Activated CD8-positive, alpha-beta memory T cell treated with anti-CD3 and anti-CD28 coated beads, Interleukin-2, amount 50 U/mL, for 48 hours (primary cell): ENCODE results near the gene SLC17A2.

Experiments
- DNase-seq: peaks from one replicate; pipeline ENCODE4 v3.0.0-alpha.2; 2020

Gene SLC17A2

DNA sequence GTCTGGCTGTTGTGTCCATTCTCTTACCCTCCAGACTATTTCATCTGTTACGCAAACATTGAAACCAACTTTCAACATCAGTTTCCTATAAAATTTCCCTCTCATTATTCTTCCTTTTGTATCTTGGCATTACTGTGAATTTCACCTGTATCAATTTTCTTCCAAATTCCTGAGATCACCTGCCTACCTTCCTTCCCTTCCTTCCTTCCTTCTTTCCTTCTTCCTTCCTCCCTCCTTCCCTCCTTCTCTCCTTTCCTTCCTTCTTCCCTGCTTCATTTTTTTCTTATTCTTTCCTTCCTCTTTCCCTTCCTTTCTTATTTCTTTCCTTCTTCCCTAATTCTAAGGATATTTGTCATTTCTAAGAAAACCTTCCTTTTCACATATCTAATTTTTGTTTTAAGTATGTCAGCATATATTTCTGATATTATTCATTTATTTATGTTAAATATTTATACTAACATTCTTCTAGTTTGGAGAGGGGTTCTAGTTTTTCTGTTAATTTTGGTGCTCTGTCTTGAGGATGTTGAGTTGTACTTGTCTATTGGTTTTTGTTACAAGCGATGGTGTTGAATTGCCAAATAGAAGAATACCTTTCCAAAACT is 51.7 kb downstream of the SLC17A2 start:
- DNase-seq = no peak

DNA sequence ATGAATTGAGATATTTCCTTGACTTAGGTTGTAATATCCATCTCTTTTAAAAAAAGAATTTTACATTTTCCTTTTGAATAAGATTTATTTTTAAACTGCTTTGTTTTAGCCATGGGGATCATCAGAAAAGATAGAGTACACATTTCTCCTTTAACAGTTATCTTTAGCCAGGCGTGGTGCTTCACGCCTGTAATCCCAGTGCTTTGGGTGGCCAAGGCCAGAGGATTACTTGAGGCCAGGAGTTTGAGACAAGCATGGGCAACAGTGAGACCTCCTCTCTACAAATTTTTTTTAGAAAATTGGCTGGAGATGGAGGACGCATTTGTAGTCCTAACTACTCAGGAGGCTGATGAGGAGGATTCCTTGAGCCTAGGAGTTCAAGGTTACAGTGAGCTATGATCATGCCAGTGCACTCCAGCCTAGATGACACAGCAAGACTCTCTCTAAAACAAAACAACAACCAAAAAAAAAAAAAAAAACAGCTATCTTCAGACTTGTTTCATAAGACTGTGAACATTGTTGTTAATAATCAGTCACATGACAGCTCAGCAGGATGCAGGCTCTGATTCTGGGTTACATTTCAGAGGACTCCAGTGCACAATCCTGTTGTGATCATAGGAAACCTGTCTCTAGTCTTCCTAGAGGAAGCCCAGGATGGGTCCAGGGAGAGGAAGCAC is 54.4 kb downstream of the SLC17A2 start:
- DNase-seq = no peak

DNA sequence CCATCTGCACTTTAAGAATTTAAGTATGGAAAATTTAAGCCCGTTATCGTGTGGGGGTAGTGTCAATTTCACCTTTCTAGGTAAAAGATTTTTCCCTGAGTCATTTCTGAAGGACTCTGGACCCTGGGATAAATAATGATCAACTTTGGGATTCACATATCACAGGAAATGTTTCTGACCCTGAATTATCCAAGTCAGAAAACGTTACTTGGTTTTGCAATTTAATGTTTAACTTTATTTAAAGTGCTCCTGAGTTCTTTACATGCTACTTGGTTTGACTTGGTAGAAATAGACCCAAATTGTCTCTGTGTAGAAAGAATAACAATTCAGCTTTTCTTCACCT is 55.0 kb downstream of the SLC17A2 start:
- no peak for DNase-seq

DNA sequence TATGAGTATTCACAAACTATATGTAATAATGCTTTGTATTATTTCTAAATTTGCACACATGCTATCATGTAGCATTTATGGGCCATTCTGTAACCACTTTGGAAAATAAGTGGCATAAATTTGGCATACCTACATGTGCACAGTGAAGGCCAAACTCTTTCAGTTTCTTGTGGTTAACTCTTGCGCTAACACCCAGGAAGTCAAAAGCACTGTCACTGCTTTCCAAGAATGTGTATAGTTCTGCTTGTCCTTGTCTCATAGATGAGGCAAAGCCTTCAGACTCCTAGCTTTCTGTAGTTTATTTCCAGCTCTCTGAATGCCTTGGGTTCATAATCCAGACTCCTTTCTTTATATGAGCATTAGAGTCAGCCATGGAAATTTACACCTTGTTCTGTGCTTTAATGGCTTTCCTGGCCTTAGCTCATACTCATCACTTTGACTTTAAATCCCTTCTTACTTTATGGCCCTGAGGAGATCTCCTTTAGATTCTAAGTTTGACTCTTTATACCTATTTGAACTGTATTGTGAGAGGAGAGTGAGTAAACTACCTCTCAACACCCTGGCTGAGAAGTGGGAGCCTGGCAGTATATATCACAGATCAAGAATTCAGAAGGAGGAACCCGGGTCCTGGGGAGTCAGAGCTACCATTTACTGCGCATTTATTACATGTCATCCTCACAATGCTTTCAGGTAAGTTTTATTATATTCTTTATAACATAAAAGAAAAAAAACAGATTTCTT is 55.5 kb downstream of the SLC17A2 start:
- no peak for DNase-seq

DNA sequence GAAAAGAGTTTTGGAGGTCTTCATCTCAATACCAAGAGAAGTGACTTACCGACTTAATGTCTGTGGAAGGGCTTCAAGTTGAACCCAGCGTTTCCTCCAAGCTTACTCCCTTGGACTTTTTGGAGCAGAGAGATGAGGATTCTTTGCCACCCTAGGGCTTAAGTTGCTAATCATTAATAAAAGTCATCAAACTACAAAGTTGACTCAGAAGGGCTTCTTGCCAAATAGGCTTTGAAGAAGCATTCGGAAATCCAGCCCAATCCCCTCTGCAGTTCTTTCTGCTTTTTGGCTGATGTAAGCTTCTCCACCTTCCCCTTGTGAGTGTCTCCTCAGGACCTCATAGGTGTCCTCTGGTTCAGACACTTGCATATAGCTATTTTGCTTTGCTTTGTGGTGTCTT is 56.4 kb downstream of the SLC17A2 start, which contains the start of gene SLC17A3:
SLC17A3 (minus strand) TSS at position 126 of the 400 bp plus-strand sequence. CDS start 5,856 bp downstream, outside the sequence.
- DNase-seq = no peak

DNA sequence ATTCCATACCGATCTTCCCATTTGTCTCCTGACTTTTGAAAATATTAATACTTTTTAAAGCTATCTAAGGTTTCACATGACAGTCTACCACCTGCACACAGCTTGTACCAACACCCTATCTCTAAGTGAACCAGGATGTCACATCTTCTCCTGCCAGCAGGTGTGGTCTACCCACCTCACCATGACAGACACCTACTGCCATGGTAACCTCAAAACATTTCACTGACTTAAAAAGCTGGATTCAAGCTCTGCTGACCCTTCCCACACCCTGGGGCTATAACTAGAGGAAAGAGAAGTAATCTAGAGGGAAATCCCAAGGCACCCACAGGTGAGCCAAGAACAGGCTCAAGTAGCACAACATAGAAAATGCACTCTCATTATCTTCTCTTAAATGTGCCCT is 57.7 kb downstream of the SLC17A2 start:
- no peak for DNase-seq

DNA sequence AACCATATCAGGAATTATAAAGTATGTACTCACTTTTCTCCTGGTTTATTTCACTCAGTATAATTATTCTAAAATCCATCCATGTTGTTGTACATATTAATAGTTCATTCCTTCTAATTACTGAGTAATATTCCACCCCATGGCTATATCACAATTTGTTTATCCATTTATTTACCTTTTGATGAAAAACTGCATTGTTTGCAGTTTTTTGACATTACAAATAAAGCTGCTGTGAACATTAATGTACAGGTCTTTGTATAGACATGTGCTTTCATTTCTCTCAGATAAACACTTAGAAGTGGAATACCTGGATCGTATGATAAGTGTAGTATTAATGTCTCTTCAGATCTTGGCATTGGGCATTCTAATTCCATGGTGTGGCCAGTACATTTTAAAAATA is 60.7 kb downstream of the SLC17A2 start:
- no peak for DNase-seq

DNA sequence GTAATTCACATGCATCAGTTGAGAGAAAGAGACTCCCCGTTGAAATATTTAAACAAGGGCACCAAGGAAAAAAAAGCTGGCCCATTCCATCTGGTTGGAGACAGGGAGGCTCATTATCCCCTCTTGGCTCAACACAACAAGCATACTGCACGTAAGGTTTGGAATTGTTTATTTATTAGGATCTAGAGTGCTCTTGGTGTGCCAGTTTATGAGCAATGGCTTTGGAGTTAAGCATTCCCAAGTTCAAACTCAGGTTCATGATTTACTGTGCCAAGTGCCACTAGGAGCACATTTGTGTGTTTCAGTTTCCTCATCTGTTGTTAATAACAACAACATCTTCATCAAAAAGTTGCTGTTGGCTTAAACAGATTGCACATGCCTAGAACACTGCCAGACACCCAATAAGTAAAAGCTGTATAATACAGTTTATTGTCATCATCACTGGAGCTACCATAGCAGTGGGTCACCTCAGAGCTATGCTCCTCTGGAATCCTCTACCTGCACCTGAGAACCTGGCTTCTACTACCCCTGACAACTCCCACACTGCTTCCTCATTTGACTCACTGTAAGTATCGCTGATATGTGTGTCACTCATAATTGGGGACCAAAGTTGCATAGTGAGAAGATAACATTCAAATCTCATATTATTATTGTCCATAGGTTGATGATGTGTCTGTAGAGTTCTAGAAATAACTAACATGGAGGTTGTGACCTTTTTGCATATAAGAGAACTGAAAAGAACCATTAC is 61.9 kb downstream of the SLC17A2 start:
- DNase-seq = no peak

DNA sequence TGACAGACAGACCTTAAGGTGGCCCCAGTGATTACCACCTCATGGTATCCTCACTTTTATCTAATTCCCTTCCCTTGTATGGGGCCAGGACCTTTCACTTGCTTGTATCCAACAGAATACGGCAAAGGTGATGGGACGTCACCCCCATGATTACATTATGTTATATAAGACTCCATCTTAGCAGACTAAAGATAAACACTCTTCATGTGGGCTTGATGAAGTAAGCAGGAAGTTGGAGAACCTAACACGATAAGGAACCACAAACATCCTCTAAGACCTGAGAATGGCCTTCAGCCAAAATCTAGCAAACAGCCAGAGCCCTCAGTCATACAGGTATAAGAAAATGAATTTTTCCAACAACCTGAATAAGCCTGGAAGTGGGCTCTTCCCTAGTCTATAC is 64.5 kb downstream of the SLC17A2 start:
- DNase-seq = no peak

DNA sequence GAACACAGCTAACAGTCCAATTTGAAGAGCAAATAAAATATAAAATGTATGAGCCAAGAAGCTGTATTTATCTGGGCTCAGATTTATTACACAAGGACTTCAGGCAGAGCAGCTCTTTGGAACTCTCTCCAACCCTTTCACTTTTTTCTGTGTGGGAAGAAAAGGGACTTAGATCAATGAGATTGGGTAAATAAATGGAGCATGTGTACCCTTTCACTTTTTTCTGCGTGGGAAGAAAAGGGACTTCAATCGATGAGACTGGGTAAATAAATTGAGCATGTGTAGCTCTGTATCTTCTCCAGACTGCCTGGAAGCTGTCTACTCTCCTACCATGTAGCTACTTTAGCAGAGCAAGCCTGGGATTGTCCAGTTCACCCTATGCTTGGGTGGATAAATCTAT is 67.1 kb downstream of the SLC17A2 start:
- no peak for DNase-seq
